Breast epithelium (tissue), 3 donors: Measurements from ENCODE around the gene GPR65.

ENCODE experiments used
- POLR2AphosphoS5 ChIP-seq, 3 donors: sonication (generic); formaldehyde crosslinking; IDR thresholded peaks; one replicate each; pipeline ENCODE4 v1.6.1; 2017; ENCODE audit warnings: antibody characterized with exemption in 3 of 3
- TF ChIP-seq, protein P1 (sequence below), 3 donors: fragments of 450-650 bp; IDR thresholded peaks; one replicate each; pipeline ENCODE4 v1.5.1; 2016 to 2017; ENCODE audit warnings: antibody characterized with exemption in 3 of 3, mild to moderate bottlenecking in 3 of 3, moderate library complexity in 3 of 3

DNA sequence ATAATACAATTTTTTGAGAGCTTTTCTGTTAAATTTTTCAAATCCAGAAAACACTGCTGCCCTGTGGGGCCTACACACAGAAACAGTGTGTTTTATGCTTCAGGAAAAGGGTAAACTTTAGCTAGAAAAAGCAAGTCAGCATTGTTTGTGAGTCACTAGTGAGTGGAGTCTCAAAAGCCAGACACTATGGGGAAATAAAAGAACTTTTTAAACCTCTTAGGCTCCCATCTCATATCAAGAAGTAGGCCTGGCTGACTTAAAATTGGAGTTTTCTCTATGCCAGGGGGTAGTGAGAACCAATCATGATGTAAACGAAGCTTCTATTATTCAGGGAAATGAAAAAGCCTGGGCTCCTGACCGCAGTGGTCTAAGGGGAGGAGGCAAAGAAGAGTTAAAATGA is 12.6 kb downstream of the GPR65 start:
- no peak for TF ChIP-seq POLR2AphosphoS5 (IDR thresholded peaks at IDR 0.05)
- TF ChIP-seq, protein P1, sequence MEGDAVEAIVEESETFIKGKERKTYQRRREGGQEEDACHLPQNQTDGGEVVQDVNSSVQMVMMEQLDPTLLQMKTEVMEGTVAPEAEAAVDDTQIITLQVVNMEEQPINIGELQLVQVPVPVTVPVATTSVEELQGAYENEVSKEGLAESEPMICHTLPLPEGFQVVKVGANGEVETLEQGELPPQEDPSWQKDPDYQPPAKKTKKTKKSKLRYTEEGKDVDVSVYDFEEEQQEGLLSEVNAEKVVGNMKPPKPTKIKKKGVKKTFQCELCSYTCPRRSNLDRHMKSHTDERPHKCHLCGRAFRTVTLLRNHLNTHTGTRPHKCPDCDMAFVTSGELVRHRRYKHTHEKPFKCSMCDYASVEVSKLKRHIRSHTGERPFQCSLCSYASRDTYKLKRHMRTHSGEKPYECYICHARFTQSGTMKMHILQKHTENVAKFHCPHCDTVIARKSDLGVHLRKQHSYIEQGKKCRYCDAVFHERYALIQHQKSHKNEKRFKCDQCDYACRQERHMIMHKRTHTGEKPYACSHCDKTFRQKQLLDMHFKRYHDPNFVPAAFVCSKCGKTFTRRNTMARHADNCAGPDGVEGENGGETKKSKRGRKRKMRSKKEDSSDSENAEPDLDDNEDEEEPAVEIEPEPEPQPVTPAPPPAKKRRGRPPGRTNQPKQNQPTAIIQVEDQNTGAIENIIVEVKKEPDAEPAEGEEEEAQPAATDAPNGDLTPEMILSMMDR (IDR thresholded peaks at IDR 0.05) = no peak
